Measurements from ENCODE around the gene NHERF1.

NHERF1 gene

DNA sequence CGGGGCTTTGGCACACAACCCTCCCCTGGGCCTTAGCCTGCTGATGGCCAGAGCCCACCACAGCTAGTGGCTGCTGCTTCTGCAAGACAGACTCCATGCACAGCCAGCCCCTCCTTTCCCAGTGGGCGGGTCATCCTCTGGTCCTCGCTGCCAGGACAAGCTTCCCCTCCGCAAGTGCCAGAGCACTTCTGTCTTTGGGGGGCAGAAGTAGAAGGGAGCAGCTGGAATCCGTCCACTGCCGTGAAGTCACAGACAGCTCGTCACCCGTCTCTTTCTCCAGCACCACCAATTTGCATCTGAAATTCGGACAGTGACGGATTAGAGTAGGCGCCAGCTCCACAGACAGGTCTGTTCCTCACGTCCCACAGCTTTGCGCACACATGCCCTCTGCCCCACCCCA is 59.0 kb downstream of the NHERF1 start:
- DNase-seq (ENCODE audit: low read depth in 2 of 2, low spot score in 1 of 2), result no peak

DNA sequence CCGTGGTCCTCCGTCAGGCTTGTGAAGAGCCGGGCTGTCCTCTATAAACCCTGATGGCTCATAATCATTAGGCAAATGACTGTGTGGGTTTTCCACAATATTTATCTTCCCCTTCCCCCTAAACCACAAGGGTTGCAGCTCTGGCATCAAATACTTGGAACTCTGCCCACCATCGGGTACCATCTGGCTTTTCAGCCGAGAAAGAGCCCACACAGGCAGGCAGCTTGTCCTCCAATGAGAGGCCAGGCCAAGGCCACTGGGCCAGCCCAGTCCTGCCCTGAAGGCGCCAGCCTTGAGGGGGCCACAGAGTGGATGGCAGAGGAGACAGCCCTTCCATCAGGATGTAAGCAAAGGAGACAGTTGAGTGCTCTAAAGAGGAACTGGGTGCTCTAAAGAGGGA is 59.5 kb downstream of the NHERF1 start:
- DNase-seq (ENCODE audit: low read depth in 2 of 2, low spot score in 1 of 2), result no peak

DNA sequence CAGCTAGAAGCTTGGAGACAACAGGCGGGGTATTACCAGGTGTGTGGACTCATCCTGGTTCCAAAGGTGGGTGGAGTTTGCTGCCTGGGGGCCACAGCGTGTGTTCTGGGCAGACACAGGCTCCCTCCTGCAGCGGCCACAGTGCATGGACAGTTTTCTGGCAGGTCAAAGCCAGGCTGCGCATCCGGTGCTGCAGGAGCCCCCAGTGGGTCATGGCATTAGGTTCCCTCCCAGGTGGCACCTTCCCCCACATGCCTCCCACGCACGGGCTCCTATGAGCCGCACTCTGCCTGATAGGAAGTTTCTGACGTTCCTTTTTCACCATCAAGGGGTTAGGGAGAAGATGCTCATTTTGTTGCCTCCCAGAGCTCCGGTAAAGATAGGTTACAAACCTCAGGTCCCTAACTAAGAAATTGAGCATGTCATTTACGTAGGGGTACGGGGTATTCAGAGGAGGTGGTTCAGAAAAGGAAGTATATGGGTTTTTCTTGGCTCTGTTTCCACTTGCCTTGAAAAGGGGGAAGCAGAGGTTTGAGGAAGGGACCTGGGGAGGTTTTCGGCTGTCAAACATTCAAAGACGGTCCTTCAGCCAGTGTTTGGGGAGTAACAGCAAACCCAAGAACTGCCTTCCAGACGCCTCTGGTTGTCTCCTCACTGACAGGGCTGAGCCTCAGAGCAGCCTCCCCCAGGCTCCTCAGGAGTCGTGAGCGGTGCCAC is 60.4 kb downstream of the NHERF1 start:
- no peak for DNase-seq (ENCODE audit: low read depth in 2 of 2, low spot score in 1 of 2)

DNA sequence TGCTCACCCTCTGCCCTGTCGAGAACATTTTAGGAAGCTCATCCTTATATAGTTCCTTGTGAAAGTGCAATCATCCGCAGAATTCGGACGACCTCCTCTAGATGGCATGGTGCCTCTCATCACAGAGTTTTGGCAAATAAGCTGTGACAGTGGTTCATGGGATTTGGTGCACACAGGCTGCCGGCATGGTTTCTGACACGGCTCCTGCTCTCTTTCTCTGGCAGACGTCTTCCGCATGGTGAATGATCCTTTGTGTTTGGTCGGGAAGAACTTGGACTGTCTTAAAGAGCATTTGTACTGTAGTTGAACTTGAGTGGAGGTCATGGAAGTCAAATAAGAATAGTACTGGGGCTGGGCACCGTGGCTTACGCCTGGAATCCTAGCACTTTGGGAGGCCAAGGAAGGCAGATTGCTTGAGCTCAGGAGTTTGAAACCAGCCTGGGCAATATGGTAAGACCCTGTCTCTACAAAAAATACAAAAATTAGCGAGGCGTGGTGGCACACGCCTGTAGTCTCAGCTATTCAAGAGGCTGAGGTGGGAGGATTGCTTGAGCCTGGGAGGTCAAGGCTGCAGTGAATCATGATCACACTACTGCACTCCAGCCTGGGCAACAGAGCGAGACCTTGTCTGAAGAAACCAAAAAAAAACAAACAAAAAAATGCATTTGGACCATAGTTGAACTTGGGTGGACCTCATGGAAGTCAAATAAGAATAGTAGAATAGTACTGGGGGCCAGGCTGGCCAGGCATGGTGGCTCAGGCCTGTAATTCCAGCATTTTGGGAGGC is 62.5 kb downstream of the NHERF1 start:
- no peak for DNase-seq (ENCODE audit: low read depth in 2 of 2, low spot score in 1 of 2)

DNA sequence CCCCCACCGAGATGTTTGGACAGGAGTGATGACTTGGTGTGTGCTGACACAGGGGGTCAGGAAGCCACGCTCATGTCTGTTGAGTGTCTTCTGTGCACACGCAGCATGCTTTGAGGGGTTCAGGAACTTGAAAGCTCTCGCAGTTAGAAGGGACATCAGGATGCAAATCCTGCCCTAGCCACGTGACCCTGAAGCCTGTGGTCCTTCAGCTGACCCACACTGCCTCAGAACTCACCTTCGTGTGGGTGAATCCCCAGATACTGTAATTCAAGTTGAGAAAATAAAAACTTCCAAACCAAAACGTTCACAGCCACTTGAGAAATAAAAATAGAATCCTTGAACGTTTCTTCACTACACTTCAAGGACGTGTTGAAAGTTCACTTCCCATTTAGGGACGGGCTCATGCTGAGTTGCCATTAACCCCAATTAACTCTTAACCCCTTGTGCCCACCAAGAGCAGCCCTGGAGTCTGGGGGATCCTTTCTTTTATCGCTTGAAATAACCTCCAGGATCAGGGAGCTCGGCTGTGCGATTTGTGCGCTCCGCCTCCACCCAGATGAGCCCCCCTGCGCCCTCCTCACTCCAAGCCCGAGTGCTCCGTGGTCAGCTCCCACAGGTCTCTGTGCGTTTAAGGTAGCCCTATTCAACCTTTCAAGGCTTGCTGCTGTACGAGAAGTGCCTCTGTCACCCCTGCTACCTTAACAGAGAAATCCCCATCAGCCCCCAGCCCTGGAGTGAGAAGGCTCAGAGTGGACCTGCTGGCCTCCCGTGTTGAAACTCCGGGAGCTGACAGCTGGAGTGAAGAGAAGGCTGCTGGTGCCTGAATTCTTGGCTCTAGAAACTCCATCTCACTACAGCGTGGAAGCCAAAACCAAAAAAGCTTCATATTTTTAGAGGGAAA is 63.9 kb downstream of the NHERF1 start:
- no peak for DNase-seq (ENCODE audit: low read depth in 2 of 2, low spot score in 1 of 2)

DNA sequence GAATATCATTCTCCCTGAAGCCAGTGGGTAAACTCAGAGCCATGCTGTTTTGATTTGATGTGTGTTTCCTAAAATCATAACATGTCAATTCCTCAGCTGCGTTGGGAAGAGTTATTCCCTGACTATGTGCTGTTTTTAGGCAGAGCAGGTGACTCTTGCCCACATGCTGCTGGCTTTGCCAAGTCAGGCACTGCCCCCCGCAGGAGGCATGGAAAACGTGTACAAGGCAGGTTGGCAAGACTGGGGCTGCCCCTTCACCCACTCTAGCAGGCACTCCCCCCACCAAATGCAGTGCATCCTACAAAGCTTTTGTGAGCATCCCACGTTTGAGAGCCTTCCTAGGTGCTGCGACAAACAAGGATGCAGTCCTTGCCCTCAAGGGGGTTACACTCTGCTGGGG is 66.0 kb downstream of the NHERF1 start:
- DNase-seq (ENCODE audit: low read depth in 2 of 2, low spot score in 1 of 2), result no peak

DNA sequence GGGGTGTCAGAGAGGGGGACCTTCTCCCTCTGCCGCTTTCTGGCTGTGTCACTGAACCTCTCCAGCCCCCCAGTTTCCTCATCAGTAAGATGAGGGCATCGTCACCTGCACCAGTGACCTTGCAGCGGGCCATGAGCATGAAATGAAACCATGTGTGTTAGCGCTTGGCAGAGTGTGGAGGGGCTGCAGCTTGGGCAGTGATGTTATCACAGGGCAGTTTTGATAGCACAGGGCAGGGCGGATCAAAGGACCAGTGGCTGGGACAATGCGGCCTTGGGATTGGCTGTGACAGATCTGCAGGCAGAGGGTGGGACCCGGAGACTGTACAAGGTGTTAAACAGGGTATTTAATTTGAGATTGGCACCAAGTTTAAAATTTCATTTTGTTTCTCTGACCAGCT is 66.6 kb downstream of the NHERF1 start:
- DNase-seq (ENCODE audit: low read depth in 2 of 2, low spot score in 1 of 2), result no peak

DNA sequence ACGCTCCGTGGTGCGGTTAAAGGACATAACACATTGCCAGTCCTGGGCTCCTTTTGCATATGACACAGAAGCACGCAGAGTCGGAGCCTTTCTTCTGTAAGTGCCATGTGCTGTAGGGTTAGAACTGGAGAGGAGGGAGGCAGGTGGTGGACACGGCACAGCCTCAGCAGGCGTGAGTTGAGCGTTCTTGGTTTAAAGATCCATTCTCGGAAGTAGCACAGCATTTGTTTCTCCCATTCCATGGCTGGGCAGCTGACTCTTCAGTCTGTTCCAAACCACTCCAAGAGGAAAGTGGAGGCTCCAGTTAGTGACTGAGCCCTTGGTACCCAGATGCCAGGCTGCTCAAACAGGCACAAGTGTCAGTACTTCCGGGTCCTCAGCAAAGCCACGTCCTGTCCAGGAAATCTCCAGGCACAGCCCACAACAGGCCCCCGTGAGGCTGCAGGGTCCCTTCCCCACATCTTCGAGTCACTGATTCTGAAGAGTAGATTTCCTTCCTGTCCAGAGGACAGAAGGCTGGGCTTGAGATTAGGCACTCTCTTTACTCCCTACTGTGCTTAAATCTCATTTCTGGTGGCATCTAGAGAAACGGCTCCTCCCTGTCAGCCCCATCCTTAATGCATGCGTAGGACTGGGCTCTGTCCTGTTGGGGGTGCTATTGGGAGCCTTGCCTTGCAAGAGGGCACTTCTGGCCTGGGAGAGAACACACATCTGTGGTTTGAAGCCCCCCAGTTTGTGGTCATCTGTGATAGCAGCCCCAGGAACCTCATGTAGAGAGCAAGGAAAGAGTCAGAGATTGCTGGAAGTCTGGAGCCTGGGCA is 67.3 kb downstream of the NHERF1 start:
- no peak for DNase-seq (ENCODE audit: low read depth in 2 of 2, low spot score in 1 of 2)

DNA sequence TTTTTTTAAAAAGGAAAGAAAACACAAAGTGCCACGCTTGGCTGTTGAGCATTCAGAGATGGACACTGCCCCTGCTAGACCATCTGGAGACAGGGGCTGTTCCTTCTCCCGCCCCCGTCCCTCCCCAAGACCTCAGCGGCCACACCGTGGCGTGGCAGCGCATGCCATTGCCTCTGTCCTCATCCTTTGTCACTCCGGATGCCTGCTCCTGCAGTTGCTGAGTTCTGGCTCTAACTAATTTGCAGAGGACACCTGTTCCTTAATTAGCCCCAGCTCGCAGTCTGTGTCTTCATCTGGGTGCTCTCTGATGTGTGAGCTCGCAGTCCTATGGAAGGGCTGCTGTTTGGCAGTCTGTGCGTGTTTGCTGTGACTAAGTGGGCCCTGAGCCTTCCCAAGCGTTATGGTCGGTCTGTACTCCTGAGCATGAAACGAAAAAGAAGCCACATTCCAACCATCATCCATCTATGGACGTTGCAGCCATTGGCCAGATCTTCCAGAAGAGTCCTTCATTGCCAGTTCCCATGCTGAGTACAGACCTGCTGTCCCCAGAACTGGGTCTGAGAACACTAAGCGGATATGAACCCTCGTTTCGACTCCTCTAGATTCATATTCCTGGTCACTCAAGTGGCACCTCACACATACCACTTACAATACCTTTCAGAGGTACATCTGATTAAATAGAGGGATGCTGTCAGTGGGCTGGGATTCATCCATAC is 68.6 kb downstream of the NHERF1 start:
- no peak for DNase-seq (ENCODE audit: low read depth in 2 of 2, low spot score in 1 of 2)

DNA sequence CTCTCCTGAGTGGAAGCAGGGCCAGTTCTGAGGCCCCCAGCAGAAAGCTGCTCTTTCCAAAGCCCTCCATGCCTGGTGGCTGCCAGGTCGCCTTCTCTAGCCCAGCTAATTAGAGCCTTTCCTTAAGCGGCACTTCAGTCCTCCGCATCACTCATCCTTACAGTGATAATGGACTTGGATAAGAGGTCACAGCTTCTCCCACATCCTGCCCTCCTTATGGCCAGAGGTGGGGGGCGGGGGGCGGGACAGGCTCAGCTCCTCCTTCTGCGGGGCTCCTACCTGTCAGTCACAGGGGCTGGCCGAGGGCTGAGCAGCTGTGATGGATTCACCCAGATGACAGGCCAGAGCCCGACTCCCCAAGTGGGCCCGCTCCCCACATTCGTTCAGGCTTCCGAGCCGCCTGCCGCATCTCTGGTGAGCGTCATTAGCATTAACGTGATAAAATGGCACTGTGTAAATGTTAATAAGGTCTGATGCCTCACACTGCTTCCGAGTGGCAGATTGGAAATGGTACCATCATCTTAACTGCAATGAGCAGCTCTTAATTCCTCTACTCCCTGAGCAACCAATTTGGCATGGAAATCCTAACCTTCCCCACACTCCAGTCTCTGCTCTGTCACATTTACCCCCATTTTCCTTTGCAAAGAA is 70.0 kb downstream of the NHERF1 start:
- no peak for DNase-seq (ENCODE audit: low read depth in 2 of 2, low spot score in 1 of 2)
